ENCODE results near the gene IGF2BP2. TPM values are rescaled to one million over a fixed set of nuclear protein-coding genes. Genes with fewer than 3 reads are reported as not detected.

Gene IGF2BP2
- total RNA-seq, 1 experiment from 2014 or later = 66.2 TPM

- peak overlapping the region; percentile 41 for H3K27ac ChIP-seq (ENCODE audit: low read depth, low read length, poor library complexity, severe bottlenecking)
- no peaks in the 10 kb centered on the region for H3K36me3 ChIP-seq (ENCODE audit: insufficient read depth, low read length, poor library complexity, severe bottlenecking)
- no peaks in the 10 kb centered on the region for H3K27me3 ChIP-seq (replicated peaks; ENCODE audit: insufficient read depth, low read depth, low read length, poor library complexity)
- BruUV-seq (replicated peaks) = no TSS peak
- POLR2A ChIA-PET (ENCODE audit: low non-redundant PET) = no interaction called here
- no peak for DNase-seq (ENCODE audit: low spot score)
- CTCF ChIA-PET = no interaction called here
- intact Hi-C loops (cut with micrococcal nuclease; ENCODE audit: unreplicated experiment) = no loop called here
- no peak for TF ChIP-seq EZH2 (IDR thresholded peaks at IDR 0.05; ENCODE audit: borderline replicate concordance, low read depth, low read length, poor library complexity, severe bottlenecking)
- no peak overlapping the region for H3K4me3 ChIP-seq (ENCODE audit: low read depth, low read length, poor library complexity, severe bottlenecking)
- no peaks in the 10 kb centered on the region for H3K9me3 ChIP-seq (ENCODE audit: low read depth, low read length, poor library complexity, severe bottlenecking)
- H3K4me1 ChIP-seq (ENCODE audit: insufficient read depth, low read length, poor library complexity, severe bottlenecking) = peaks cover 23% of the 10 kb centered on the region
These were observed 107.0 kb downstream of the IGF2BP2 start for GRCh38 chr3:185717627-185718402.

GRCh38 chr3:185717121-185717520 lies 107.7 kb downstream of the IGF2BP2 start:
- DNase-seq (ENCODE audit: low spot score) = no peak
- H3K27ac ChIP-seq (ENCODE audit: low read depth, low read length, poor library complexity, severe bottlenecking) = peak overlapping the region; percentile 41

GRCh38 chr3:185716436-185717108 lies 108.3 kb downstream of the IGF2BP2 start:
- no peak for DNase-seq (ENCODE audit: low spot score)
- Histone ChIP-seq H3K4me3 (ENCODE audit: low read depth, low read length, poor library complexity, severe bottlenecking) (no peak overlapping the region), H3K27ac (ENCODE audit: low read depth, low read length, poor library complexity, severe bottlenecking) (peak overlapping the region; percentile 41), H3K9me3 (ENCODE audit: low read depth, low read length, poor library complexity, severe bottlenecking) (no peaks in the 10 kb centered on the region), H3K4me1 (ENCODE audit: insufficient read depth, low read length, poor library complexity, severe bottlenecking) (peaks cover 29% of the 10 kb centered on the region), H3K27me3 (replicated peaks; ENCODE audit: insufficient read depth, low read depth, low read length, poor library complexity) (no peaks in the 10 kb centered on the region), H3K36me3 (ENCODE audit: insufficient read depth, low read length, poor library complexity, severe bottlenecking) (no peaks in the 10 kb centered on the region)
- POLR2A ChIA-PET (ENCODE audit: low non-redundant PET) = no interaction called here
- TF ChIP-seq CTCF (conservative IDR thresholded peaks at IDR 0.05; ENCODE audit: low read depth, low read length) = no peak
- TF ChIP-seq EZH2 (IDR thresholded peaks at IDR 0.05; ENCODE audit: borderline replicate concordance, low read depth, low read length, poor library complexity, severe bottlenecking) = no peak
- no TSS peak for BruUV-seq (replicated peaks)
- intact Hi-C loops (cut with micrococcal nuclease; ENCODE audit: unreplicated experiment) = no loop called here
- CTCF ChIA-PET = no interaction called here

More at GRCh38 chr3:185717121-185717520, 107.7 kb downstream of the IGF2BP2 start:
- H3K4me3 ChIP-seq (ENCODE audit: low read depth, low read length, poor library complexity, severe bottlenecking) = no peak overlapping the region
- ChIA-PET CTCF (no interaction called here), POLR2A (ENCODE audit: low non-redundant PET) (no interaction called here)
- intact Hi-C loops (cut with micrococcal nuclease; ENCODE audit: unreplicated experiment) = no loop called here
- no peaks in the 10 kb centered on the region for H3K9me3 ChIP-seq (ENCODE audit: low read depth, low read length, poor library complexity, severe bottlenecking)
- TF ChIP-seq CTCF (conservative IDR thresholded peaks at IDR 0.05; ENCODE audit: low read depth, low read length) = no peak
- no peak for TF ChIP-seq EZH2 (IDR thresholded peaks at IDR 0.05; ENCODE audit: borderline replicate concordance, low read depth, low read length, poor library complexity, severe bottlenecking)
- H3K27me3 ChIP-seq (replicated peaks; ENCODE audit: insufficient read depth, low read depth, low read length, poor library complexity) = no peaks in the 10 kb centered on the region
- BruUV-seq (replicated peaks) = no TSS peak
- H3K4me1 ChIP-seq (ENCODE audit: insufficient read depth, low read length, poor library complexity, severe bottlenecking) = peaks cover 24% of the 10 kb centered on the region
- H3K36me3 ChIP-seq (ENCODE audit: insufficient read depth, low read length, poor library complexity, severe bottlenecking) = no peaks in the 10 kb centered on the region

Data from A673 (cell line).